ENCODE data around the gene DDX52.

DDX52 gene

DNA sequence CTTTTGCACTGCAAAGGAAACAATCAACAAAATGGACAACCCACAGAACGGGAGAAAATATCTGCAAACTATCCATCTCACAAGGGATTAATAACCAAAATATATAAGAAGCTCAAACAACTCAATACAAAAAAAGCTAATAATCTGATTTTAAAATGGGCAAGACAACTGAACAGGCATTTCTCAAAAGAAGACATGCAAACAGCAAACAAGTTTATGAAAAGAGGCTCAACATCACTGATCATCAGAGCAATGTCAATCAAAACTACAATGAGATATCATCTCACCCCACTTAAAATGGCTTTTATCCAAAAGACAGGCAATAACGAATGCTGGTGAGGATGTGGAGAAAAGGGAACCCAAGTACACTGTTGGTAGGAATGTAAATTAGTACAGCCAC, 68.8 kb downstream of the DDX52 start:
- no peak for DNase-seq

DNA sequence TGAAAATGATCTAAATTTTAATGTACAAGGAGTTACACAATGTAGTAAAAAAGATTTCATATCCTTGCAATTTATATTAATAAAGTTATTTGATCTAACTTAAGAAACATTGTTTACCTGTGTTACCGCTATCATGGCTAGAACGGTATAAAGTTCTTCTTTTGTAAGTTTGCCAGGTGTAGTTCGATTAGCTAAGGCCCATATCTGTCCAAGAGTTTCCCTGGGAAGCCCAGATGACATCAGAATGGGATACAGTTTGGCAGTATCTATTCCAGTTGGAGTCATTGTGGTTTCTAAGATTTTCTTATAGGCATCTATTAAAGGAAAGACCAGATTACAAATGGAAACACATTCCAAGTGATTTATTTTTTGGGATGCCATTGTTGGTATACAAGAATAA, 71.6 kb downstream of the DDX52 start:
- no peak for DNase-seq

DNA sequence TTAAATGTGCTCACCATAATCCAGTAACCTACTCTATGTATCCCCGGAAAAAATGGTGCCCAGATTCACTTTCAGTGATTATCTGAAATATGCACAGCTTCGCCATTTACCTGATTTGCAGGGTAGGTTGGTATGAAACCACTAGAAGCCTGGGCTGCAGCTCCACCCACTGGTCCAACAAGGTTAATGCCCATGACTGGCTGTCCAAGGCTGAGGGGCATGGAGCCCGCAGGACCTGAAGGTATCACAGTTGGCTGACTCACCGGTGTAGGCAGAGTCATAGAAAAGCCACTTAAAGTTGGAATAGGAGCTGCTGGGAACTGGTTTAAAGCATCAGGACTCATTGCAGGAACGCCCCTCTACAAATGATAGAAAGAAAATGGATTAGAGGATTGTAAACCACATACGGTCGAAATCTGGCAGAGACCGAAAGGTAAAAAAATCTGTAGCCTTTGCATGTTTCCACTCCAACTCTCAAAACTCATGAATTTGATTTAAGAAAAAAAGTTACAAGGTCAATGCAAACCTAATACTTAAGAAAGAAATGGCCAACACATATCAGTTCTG, 72.6 kb downstream of the DDX52 start:
- peak; percentile 22 to 36 for DNase-seq

DNA sequence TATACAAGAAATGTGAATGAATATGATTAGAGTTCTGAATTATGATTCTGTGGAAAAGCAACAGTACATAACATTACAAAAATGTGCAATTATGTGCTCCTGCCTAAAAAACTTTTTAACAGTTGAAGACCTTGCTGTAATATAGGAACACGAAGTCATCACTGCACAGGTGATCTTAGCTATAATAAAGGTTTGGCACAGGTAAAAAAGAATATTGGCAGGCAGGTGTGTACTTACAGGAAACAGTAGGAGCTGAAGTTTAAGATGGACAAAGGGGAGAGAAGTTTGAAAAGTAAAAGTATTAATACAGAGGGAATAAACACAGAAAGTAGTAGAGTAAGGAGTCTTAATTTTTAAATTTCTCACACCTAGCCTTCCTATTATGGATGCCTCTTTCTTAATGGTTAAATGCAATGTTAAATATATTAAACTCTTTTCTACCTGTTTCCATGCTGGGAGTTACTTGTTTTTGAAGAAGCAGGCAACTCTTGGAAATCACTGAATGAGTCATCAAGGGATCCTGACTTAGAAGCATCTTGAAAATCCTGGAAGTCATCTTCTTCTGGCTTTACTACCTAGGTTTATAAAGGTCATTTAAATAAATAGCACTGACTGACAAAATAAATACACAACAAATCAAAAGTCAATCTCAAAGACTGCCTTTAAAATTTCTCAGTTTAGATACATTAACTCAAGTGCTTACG, 74.7 kb downstream of the DDX52 start:
- no peak for DNase-seq

DNA sequence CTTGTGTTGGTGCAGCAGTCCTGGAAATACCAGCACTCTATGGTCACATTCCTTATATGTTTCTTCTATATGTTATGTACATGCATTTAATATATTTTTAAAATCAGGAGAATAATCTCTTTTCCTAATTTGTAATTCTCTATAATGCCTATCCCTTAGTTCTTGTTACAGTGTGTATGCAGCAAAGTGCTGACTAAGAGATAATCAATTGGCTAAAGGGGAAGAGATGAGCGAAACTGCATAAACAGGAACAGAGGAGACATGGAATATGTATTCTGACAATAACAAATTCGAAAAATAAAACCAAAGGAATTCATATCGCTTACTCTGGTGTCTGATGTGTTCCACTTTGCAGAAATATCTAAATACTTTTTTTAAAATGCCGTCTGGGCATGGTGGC, 75.7 kb downstream of the DDX52 start:
- no peak for DNase-seq

DNA sequence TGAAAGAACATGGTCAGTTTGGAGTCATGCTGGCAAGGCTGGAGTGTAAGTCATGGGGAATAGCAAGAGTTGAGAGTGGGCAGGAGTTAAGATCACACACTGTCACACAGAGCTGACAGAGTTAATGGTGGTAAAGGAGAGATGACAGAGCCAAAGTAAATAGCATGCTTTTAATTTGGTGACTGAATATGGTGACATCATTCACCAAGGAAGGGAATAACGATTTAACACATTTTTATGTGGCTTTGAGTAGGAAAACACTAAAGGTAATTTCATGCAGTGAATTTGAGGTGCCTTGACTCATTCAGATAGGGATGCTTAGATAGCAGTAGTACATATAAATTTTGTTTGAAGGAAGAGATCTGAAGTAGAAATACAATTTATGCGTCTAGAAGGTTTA, 76.1 kb downstream of the DDX52 start:
- DNase-seq, result no peak

DNA sequence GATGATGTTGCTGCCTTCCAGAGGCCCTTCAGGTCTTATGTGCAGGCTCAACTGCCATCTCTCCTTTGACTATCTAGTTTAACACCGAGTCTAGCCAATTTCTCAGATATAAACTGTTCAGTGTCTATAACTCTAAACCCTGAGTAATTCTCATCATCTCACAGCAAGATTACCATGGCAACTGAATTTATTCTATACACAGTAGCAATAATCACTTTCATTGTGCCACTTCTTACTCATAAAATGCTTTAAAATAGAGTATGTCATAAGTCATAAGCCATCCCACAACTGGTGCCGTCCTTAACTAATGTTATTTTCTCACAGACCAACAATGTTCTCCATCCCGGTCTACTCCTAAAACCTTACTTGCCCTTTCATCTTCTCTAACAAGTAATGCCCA, 79.0 kb downstream of the DDX52 start:
- no peak for DNase-seq

DNA sequence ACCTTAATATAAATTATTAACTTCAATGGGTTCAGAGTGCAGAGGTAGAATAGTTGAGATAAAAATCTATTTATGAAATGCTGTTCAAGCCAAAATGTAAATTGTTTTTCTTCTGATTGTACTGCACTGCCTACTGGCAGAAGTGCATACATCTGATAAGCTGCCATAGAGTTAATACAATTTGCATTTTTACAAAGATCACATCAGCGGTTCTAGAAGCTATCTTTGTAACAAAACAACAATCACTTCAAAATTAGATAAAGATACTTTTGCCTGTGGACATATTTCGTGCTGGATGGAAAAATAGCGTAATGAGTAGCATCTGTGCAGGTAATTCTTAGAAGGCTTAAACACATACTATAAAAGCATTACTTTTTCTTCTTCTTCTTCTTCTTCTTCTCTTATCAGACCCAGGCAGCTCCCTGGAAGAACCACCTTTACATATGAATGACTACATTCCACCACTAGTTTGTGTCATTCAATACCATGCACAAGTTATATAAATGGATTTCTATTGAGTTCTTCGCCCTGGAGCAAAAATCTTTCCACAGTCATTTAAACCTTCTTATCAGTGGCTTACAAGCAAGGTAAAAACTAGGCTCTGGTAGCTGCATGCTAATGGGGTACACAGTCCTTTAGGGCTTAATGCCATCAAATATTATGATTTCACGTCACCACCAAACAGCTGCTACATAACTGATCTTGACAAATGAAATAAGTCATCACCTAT, 81.1 kb downstream of the DDX52 start:
- no peak for DNase-seq

Measured in stimulated activated CD4-positive, alpha-beta T cell treated with anti-CD3 and anti-CD28 coated beads, Interleukin-2, amount 100 ng/mL, for 24 hours (primary cell).